ENCODE results near the gene MARCHF4. TPM values are rescaled to one million over a fixed set of nuclear protein-coding genes. Genes with fewer than 3 reads are reported as not detected.

MARCHF4 gene
- total RNA-seq, 1 donor from 2014 or later: not detected

GRCh38 chr2:216410550-216410949, 38.3 kb upstream of the MARCHF4 start:
- Histone ChIP-seq H3K4me1 (ENCODE audit: control insufficient read depth in 3 of 3, insufficient read depth in 3 of 3, low read length in 3 of 3) (peaks cover 3 to 4% (median 3%) of the 10 kb centered on the region in 3 donors), H3K27ac (ENCODE audit: low read depth, low read length) (no peak overlapping the region), H3K4me3 (ENCODE audit: low read length in 3 of 3) (no peak overlapping the region), H3K9ac (ENCODE audit: low read depth in 1 of 3, low read length in 3 of 3) (no peak overlapping the region), H3K36me3 (ENCODE audit: control insufficient read depth in 3 of 3, insufficient read depth in 3 of 3, low read length in 3 of 3) (peaks cover 6 to 8% (median 7%) of the 10 kb centered on the region in 3 donors), H3K27me3 (ENCODE audit: control insufficient read depth in 3 of 3, insufficient read depth in 3 of 3, low read length in 3 of 3) (peaks cover 2 to 8% (median 4%) of the 10 kb centered on the region in 3 donors), H3K9me3 (ENCODE audit: control insufficient read depth in 3 of 3, low read length in 3 of 3) (no peaks in the 10 kb centered on the region)

- Histone ChIP-seq H3K27ac (ENCODE audit: low read depth, low read length) (no peak overlapping the region), H3K9me3 (ENCODE audit: control insufficient read depth in 3 of 3, low read length in 3 of 3) (no peaks in the 10 kb centered on the region), H3K9ac (ENCODE audit: low read depth in 1 of 3, low read length in 3 of 3) (no peak overlapping the region), H3K4me3 (ENCODE audit: low read length in 3 of 3) (no peak overlapping the region), H3K27me3 (ENCODE audit: control insufficient read depth in 3 of 3, insufficient read depth in 3 of 3, low read length in 3 of 3) (peaks cover 4 to 13% (median 5%) of the 10 kb centered on the region in 3 donors), H3K4me1 (ENCODE audit: control insufficient read depth in 3 of 3, insufficient read depth in 3 of 3, low read length in 3 of 3) (peaks cover 3 to 4% (median 3%) of the 10 kb centered on the region in 3 donors), H3K36me3 (ENCODE audit: control insufficient read depth in 3 of 3, insufficient read depth in 3 of 3, low read length in 3 of 3) (no peaks in the 10 kb centered on the region)
Observed at GRCh38 chr2:216408426-216409290, 36.4 kb upstream of the MARCHF4 start.

- no peaks in the 10 kb centered on the region for H3K36me3 ChIP-seq (ENCODE audit: control insufficient read depth in 3 of 3, insufficient read depth in 3 of 3, low read length in 3 of 3)
- no peaks in the 10 kb centered on the region for H3K9me3 ChIP-seq (ENCODE audit: control insufficient read depth in 3 of 3, low read length in 3 of 3)
- H3K4me3 ChIP-seq (ENCODE audit: low read length in 3 of 3): no peak overlapping the region
- H3K4me1 ChIP-seq (ENCODE audit: control insufficient read depth in 3 of 3, insufficient read depth in 3 of 3, low read length in 3 of 3): no peaks in the 10 kb centered on the region
- peaks cover 4 to 13% (median 5%) of the 10 kb centered on the region in 3 donors for H3K27me3 ChIP-seq (ENCODE audit: control insufficient read depth in 3 of 3, insufficient read depth in 3 of 3, low read length in 3 of 3)
- no peak overlapping the region for H3K27ac ChIP-seq (ENCODE audit: low read depth, low read length)
- H3K9ac ChIP-seq (ENCODE audit: low read depth in 1 of 3, low read length in 3 of 3): no peak overlapping the region
Observed at GRCh38 chr2:216406826-216407225, 34.5 kb upstream of the MARCHF4 start.

- Histone ChIP-seq H3K27ac (ENCODE audit: low read depth, low read length) (no peak overlapping the region), H3K36me3 (ENCODE audit: control insufficient read depth in 3 of 3, insufficient read depth in 3 of 3, low read length in 3 of 3) (no peaks in the 10 kb centered on the region), H3K4me1 (ENCODE audit: control insufficient read depth in 3 of 3, insufficient read depth in 3 of 3, low read length in 3 of 3) (no peaks in the 10 kb centered on the region), H3K9me3 (ENCODE audit: control insufficient read depth in 3 of 3, low read length in 3 of 3) (peaks cover 0 to 4% (median 0%) of the 10 kb centered on the region in 3 donors), H3K4me3 (ENCODE audit: low read length in 3 of 3) (no peak overlapping the region), H3K9ac (ENCODE audit: low read depth in 1 of 3, low read length in 3 of 3) (no peak overlapping the region), H3K27me3 (ENCODE audit: control insufficient read depth in 3 of 3, insufficient read depth in 3 of 3, low read length in 3 of 3) (peaks cover 4 to 13% (median 5%) of the 10 kb centered on the region in 3 donors)
Observed at GRCh38 chr2:216405588-216405987, 33.3 kb upstream of the MARCHF4 start.

- Histone ChIP-seq H3K27ac (ENCODE audit: low read depth, low read length) (no peak overlapping the region), H3K9me3 (ENCODE audit: control insufficient read depth in 3 of 3, low read length in 3 of 3) (peaks cover 0 to 4% (median 0%) of the 10 kb centered on the region in 3 donors), H3K4me3 (ENCODE audit: low read length in 3 of 3) (no peak overlapping the region), H3K9ac (ENCODE audit: low read depth in 1 of 3, low read length in 3 of 3) (no peak overlapping the region), H3K36me3 (ENCODE audit: control insufficient read depth in 3 of 3, insufficient read depth in 3 of 3, low read length in 3 of 3) (no peaks in the 10 kb centered on the region), H3K4me1 (ENCODE audit: control insufficient read depth in 3 of 3, insufficient read depth in 3 of 3, low read length in 3 of 3) (no peaks in the 10 kb centered on the region), H3K27me3 (ENCODE audit: control insufficient read depth in 3 of 3, insufficient read depth in 3 of 3, low read length in 3 of 3) (peaks cover 4 to 13% (median 5%) of the 10 kb centered on the region in 3 donors)
Observed at GRCh38 chr2:216404010-216404618, 31.8 kb upstream of the MARCHF4 start.

- no peak overlapping the region for H3K27ac ChIP-seq (ENCODE audit: low read depth, low read length)
- H3K4me3 ChIP-seq (ENCODE audit: low read length in 3 of 3): no peak overlapping the region
- no peaks in the 10 kb centered on the region for H3K36me3 ChIP-seq (ENCODE audit: control insufficient read depth in 3 of 3, insufficient read depth in 3 of 3, low read length in 3 of 3)
- H3K9ac ChIP-seq (ENCODE audit: low read depth in 1 of 3, low read length in 3 of 3): no peak overlapping the region
- peaks cover 4 to 13% (median 5%) of the 10 kb centered on the region in 3 donors for H3K27me3 ChIP-seq (ENCODE audit: control insufficient read depth in 3 of 3, insufficient read depth in 3 of 3, low read length in 3 of 3)
- H3K4me1 ChIP-seq (ENCODE audit: control insufficient read depth in 3 of 3, insufficient read depth in 3 of 3, low read length in 3 of 3): no peaks in the 10 kb centered on the region
- H3K9me3 ChIP-seq (ENCODE audit: control insufficient read depth in 3 of 3, low read length in 3 of 3): peaks cover 0 to 4% (median 0%) of the 10 kb centered on the region in 3 donors
Observed at GRCh38 chr2:216402751-216403150, 30.5 kb upstream of the MARCHF4 start.

GRCh38 chr2:216399621-216400020, 27.3 kb upstream of the MARCHF4 start:
- Histone ChIP-seq H3K4me1 (ENCODE audit: control insufficient read depth in 3 of 3, insufficient read depth in 3 of 3, low read length in 3 of 3) (no peaks in the 10 kb centered on the region), H3K27ac (ENCODE audit: low read depth, low read length) (no peak overlapping the region), H3K9ac (ENCODE audit: low read depth in 1 of 3, low read length in 3 of 3) (no peak overlapping the region), H3K36me3 (ENCODE audit: control insufficient read depth in 3 of 3, insufficient read depth in 3 of 3, low read length in 3 of 3) (no peaks in the 10 kb centered on the region), H3K9me3 (ENCODE audit: control insufficient read depth in 3 of 3, low read length in 3 of 3) (peaks cover 0 to 4% (median 0%) of the 10 kb centered on the region in 3 donors), H3K27me3 (ENCODE audit: control insufficient read depth in 3 of 3, insufficient read depth in 3 of 3, low read length in 3 of 3) (peaks cover 0 to 2% (median 0%) of the 10 kb centered on the region in 3 donors), H3K4me3 (ENCODE audit: low read length in 3 of 3) (no peak overlapping the region)

DNA sequence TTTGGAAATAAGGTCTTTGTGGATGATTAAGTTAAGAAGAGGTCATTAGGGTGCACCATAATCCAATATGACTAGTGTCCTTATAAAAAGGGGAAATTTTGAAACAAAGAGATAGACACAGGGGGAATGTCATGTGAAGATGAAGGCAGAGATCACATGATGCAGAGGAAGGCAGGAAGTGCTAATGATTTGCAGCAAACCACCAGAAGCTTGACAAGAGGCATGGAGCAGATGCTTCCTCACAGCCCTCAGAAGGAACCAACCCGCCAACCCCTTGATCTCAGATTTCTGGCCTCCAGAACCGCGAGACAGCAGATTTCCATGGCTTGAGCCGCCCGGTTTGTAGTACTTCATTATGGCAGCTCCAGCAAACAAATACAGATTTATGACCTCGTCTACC, 22.6 kb upstream of the MARCHF4 start:
- Histone ChIP-seq H3K27me3 (ENCODE audit: control insufficient read depth in 3 of 3, insufficient read depth in 3 of 3, low read length in 3 of 3) (peaks cover 0 to 12% (median 3%) of the 10 kb centered on the region in 3 donors), H3K4me3 (ENCODE audit: low read length in 3 of 3) (no peak overlapping the region), H3K4me1 (ENCODE audit: control insufficient read depth in 3 of 3, insufficient read depth in 3 of 3, low read length in 3 of 3) (no peaks in the 10 kb centered on the region), H3K36me3 (ENCODE audit: control insufficient read depth in 3 of 3, insufficient read depth in 3 of 3, low read length in 3 of 3) (no peaks in the 10 kb centered on the region), H3K9ac (ENCODE audit: low read depth in 1 of 3, low read length in 3 of 3) (no peak overlapping the region), H3K27ac (ENCODE audit: low read depth, low read length) (no peak overlapping the region), H3K9me3 (ENCODE audit: control insufficient read depth in 3 of 3, low read length in 3 of 3) (no peaks in the 10 kb centered on the region)

- Histone ChIP-seq H3K4me3 (ENCODE audit: low read length in 3 of 3) (no peak overlapping the region), H3K9ac (ENCODE audit: low read depth in 1 of 3, low read length in 3 of 3) (no peak overlapping the region), H3K27ac (ENCODE audit: low read depth, low read length) (no peak overlapping the region), H3K9me3 (ENCODE audit: control insufficient read depth in 3 of 3, low read length in 3 of 3) (no peaks in the 10 kb centered on the region), H3K27me3 (ENCODE audit: control insufficient read depth in 3 of 3, insufficient read depth in 3 of 3, low read length in 3 of 3) (peaks cover 0 to 12% (median 3%) of the 10 kb centered on the region in 3 donors), H3K4me1 (ENCODE audit: control insufficient read depth in 3 of 3, insufficient read depth in 3 of 3, low read length in 3 of 3) (no peaks in the 10 kb centered on the region), H3K36me3 (ENCODE audit: control insufficient read depth in 3 of 3, insufficient read depth in 3 of 3, low read length in 3 of 3) (no peaks in the 10 kb centered on the region)
Observed at GRCh38 chr2:216392945-216393840, 20.9 kb upstream of the MARCHF4 start.

Data from skeletal muscle tissue (tissue), 4 donors.